PFSK-1 (cell line): Measurements from ENCODE around the gene SELENON.

Experiments
- FOXP2 ChIP-seq: optimal IDR thresholded peaks from 2 replicates; pipeline ENCODE3; 2011; ENCODE audit warnings: borderline replicate concordance, control low read depth, inconsistent platforms; ENCODE audit not compliant: insufficient read depth; ENCODE audit errors: extremely low read length, extremely low read depth
- POLR2AphosphoS5 ChIP-seq: IDR thresholded peaks from 2 replicates; pipeline ENCODE4 v1.6.1; 2012; ENCODE audit warnings: low read depth, mild to moderate bottlenecking, control low read depth, low read length, moderate library complexity
- SIN3A ChIP-seq: IDR thresholded peaks from 2 replicates; pipeline ENCODE4 v1.6.1; 2012; ENCODE audit warnings: mild to moderate bottlenecking, low read length, moderate library complexity, borderline replicate concordance; ENCODE audit not compliant: insufficient read depth
- TAF1 ChIP-seq: IDR thresholded peaks from 2 replicates; pipeline ENCODE4 v1.6.1; 2012; ENCODE audit warnings: low read length, control low read depth, borderline replicate concordance; ENCODE audit not compliant: insufficient read depth
- TF ChIP-seq, protein P1 (sequence below), 2 experiments: IDR thresholded peaks; 2 replicates each; pipeline versions ENCODE4 v1.6.1 to v1.8.0; 2011 to 2012; ENCODE audit warnings: low read depth in 2 of 2, low read length in 2 of 2, control low read depth in 1 of 2, inconsistent platforms in 1 of 2, mild to moderate bottlenecking in 1 of 2, moderate library complexity in 1 of 2; ENCODE audit not compliant: insufficient read depth in 1 of 2

Gene SELENON

DNA sequence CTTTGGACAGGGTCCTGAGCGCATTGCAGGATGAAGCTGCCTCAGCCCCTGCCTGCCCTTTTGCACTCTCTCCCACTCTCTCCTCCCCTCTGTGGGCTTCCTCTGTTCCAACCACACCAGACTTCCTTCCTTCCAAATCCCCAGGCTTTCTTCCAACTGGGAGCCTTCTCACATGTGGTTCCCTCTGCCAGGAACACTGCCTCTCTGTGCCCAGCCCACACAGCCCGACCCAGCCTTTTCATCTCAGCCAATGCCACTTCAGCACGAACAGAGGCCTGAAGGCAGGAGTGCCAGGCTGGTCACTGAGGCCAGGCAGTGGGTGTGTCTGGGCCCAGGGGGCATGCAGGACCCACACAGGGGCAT is 5.9 kb downstream of the SELENON start:
- TF ChIP-seq FOXP2: no peak
- TF ChIP-seq SIN3A: no peak
- TF ChIP-seq TAF1: no peak
- TF ChIP-seq, protein P1, sequence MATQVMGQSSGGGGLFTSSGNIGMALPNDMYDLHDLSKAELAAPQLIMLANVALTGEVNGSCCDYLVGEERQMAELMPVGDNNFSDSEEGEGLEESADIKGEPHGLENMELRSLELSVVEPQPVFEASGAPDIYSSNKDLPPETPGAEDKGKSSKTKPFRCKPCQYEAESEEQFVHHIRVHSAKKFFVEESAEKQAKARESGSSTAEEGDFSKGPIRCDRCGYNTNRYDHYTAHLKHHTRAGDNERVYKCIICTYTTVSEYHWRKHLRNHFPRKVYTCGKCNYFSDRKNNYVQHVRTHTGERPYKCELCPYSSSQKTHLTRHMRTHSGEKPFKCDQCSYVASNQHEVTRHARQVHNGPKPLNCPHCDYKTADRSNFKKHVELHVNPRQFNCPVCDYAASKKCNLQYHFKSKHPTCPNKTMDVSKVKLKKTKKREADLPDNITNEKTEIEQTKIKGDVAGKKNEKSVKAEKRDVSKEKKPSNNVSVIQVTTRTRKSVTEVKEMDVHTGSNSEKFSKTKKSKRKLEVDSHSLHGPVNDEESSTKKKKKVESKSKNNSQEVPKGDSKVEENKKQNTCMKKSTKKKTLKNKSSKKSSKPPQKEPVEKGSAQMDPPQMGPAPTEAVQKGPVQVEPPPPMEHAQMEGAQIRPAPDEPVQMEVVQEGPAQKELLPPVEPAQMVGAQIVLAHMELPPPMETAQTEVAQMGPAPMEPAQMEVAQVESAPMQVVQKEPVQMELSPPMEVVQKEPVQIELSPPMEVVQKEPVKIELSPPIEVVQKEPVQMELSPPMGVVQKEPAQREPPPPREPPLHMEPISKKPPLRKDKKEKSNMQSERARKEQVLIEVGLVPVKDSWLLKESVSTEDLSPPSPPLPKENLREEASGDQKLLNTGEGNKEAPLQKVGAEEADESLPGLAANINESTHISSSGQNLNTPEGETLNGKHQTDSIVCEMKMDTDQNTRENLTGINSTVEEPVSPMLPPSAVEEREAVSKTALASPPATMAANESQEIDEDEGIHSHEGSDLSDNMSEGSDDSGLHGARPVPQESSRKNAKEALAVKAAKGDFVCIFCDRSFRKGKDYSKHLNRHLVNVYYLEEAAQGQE (IDR thresholded peaks at IDR 0.05; ENCODE audit: insufficient read depth in 1 of 2, low read depth in 2 of 2, low read length in 2 of 2): no peak
- TF ChIP-seq POLR2AphosphoS5: no peak

DNA sequence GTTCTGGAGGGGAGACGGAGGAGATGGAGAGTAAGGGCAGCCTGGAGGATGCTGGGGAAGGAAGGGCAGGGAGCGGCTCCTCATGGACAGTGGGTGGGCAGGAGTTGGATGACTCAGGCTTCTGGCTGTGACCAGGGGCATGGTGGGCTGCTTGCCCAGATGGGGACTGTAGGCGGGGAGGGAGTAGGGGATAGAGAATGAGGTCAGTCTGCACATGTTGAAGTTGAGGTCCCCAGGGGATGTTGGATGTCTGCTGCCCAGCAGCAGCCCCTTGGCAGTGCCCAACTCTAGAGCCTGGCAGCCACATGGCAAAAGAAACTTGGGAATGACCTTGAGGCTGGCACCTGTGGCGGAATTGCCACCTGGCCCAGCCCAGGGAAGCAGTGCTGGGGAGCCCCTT is 6.4 kb downstream of the SELENON start:
- TF ChIP-seq FOXP2 (no peak), SIN3A (no peak), TAF1 (no peak), POLR2AphosphoS5 (no peak)
- TF ChIP-seq, protein P1 (IDR thresholded peaks at IDR 0.05; ENCODE audit: insufficient read depth in 1 of 2, low read depth in 2 of 2, low read length in 2 of 2): no peak

DNA sequence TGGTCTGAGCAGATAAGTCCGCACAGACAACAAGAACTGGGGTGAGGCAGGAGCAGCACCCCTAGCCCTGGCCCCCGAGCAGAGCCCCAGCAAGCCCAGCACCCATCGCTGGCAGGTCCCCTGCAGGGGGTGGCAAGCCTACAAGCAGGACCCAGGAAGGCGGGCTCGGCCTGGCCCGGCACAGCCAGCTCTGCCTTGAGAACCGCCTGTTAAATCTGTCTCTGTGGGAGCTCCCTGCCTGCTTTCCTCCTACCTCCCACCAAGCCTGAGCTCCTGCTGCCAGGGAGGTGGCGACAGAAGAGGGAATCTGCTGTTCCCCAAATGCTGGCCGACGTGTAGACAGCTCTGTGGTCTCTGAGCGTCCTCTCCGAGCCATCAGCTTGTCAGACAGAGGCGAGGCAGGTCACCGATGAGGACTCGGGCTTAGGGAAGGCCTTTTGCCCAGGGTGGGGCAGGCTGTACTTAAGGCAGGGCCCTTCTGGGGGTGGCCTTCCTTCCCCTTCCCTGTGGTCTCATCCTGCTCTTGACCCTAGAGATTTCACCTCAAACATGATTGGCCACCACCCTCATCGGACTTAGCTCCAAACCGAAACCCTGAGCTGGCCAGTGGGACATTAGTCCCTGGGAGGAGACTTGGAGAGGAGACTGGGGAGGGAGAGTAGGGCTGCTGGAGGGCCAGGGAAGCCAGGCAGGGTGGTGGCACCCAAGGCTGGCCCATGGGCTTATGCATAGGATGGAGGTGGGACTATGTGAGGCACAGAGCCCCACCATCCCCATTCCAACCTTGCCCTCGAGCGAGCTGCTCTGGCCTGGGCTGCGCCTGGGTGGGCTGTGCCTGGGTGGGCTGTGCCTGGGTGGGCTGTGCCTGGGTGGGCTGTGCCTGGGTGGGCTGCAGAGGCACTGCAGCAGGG is 7.7 kb downstream of the SELENON start:
- TF ChIP-seq POLR2AphosphoS5 (no peak), FOXP2 (no peak), SIN3A (no peak), TAF1 (no peak)
- TF ChIP-seq, protein P1 (IDR thresholded peaks at IDR 0.05; ENCODE audit: insufficient read depth in 1 of 2, low read depth in 2 of 2, low read length in 2 of 2): no peak

DNA sequence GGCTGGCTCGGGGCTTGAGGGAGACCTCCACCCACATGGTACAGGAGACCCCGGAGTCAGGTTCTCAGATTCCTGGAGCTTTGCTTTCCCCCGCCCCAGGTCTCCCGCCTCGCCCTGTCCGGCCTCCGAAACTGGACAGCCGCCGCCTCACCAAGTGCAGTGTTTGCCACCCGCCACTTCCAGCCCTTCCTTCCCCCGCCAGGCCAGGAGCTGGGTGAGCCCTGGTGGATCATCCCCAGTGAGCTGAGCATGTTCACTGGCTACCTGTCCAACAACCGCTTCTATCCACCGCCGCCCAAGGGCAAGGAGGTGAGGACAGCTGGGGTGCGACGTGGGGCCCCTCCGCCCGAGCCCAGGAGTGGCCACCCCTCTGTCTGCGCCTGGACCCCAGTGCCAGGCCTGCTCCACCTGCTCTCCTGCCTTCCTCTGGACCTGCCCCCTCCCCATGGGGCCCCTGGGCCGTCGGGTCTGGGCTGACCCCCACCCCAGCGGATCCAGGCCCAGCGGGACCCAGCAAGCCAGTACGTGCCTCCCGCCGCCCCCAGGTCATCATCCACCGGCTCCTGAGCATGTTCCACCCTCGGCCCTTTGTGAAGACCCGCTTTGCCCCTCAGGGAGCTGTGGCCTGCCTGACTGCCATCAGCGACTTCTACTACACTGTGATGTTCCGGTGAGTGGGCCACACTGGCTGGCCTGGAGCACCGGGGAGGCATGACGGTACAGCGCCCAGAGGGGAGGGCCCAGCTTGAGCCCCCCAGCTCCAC is 8.7 kb downstream of the SELENON start:
- TF ChIP-seq POLR2AphosphoS5 (no peak), TAF1 (no peak), FOXP2 (no peak), SIN3A (no peak)
- TF ChIP-seq, protein P1 (IDR thresholded peaks at IDR 0.05; ENCODE audit: insufficient read depth in 1 of 2, low read depth in 2 of 2, low read length in 2 of 2): no peak
